OCI-LY7 (cell line): Measurements from ENCODE around the gene RBMXL2.

Experiments used
- CTCF ChIP-seq: fragments of 200-600 bp; sonication (generic); conservative IDR thresholded peaks from 2 replicates; pipeline ENCODE4 v1.5.1; 2014; ENCODE audit warnings: mild to moderate bottlenecking, antibody characterized with exemption, low read length, moderate library complexity, mixed read lengths
- EZH2phosphoT487 ChIP-seq: fragments of 200-600 bp; sonication (generic); IDR thresholded peaks from 2 replicates; pipeline ENCODE4 v1.6.1; 2018; ENCODE audit warnings: low read depth, borderline replicate concordance, mild to moderate bottlenecking, mixed run types, antibody characterized with exemption, low read length, moderate library complexity, mixed read lengths

GRCh38 chr11:7088921-7089320 is at the start of gene RBMXL2:
- no peak for TF ChIP-seq CTCF
- no peak for TF ChIP-seq EZH2phosphoT487
